GM12878 (cell line): ENCODE measurements around the gene NRXN3. TPM values are rescaled to one million over a fixed set of nuclear protein-coding genes. Genes with fewer than 3 reads are reported as not detected.

Experiments
- ATAC-seq: fragments of 200-7000 bp; cut with Tn5 transposase; 3 replicates; pipeline ENCODE4 v1.9.1; 2020; ENCODE audit warnings: mild to moderate bottlenecking, moderate library complexity
- BruUV-seq: library from RNA; stranded (reverse); fragments of 400-500 nt; replicated peaks from 2 replicates; lab custom pipeline; 2021; lab: Mats Ljungman, UMichigan
- CTCF ChIA-PET: fragments of 300-600 bp; sonication (Branson Sonifier 250); formaldehyde crosslinking; extraction: SDS; loops from one replicate; lab custom pipeline; 2021; ENCODE audit warnings: inconsistent platforms; lab: Yijun Ruan, JAX
- POLR2A ChIA-PET: fragments of 350-600 bp; formaldehyde crosslinking; extraction: SDS; loops from one replicate; lab custom pipeline; 2021; ENCODE audit warnings: inconsistent platforms; lab: Charles Lee
- RAD21 ChIA-PET: fragments of 300-600 bp; sonication (Branson Sonifier 250); formaldehyde crosslinking; loops from one replicate; lab custom pipeline; 2023; ENCODE audit warnings: antibody characterized with exemption; ENCODE audit not compliant: unreplicated experiment; lab: Charles Lee
- SMC1A ChIA-PET: fragments of 300-600 bp; sonication (Branson Sonifier 250); formaldehyde crosslinking; loops from one replicate; lab custom pipeline; 2023; ENCODE audit not compliant: unreplicated experiment, uncharacterized antibody; lab: Charles Lee
- DNase-seq: peaks from one replicate; pipeline ENCODE4 v3.0.0-alpha.2; 2011; ENCODE audit warnings: low read depth, low spot score
- FAIRE-seq: peaks from 3 replicates; lab custom pipeline; 2011; peaks lifted over from hg19 to GRCh38; lab: Jason Lieb, UNC
- H2AFZ ChIP-seq: 2 replicates; pipeline ENCODE4 v1.6.0; 2011; ENCODE audit warnings: low read depth, low read length, control low read depth; ENCODE audit not compliant: control insufficient read depth
- H3K27ac ChIP-seq: 2 replicates; pipeline ENCODE4 v1.5.1; 2011; ENCODE audit warnings: control low read depth; ENCODE audit not compliant: control insufficient read depth, insufficient read depth
- H3K27me3 ChIP-seq, 2 experiments: replicated peaks in 1 of 2; 2 replicates each; pipeline versions ENCODE4 v1.6.0 to v1.6.1; 2011; ENCODE audit warnings: low read length in 1 of 2; ENCODE audit not compliant: control insufficient read depth in 2 of 2, insufficient read depth in 2 of 2
- H3K36me3 ChIP-seq, 2 experiments: 2 replicates each; pipeline ENCODE4 v1.5.1; 2011; ENCODE audit warnings: low read length in 1 of 2; ENCODE audit not compliant: control insufficient read depth in 2 of 2, insufficient read depth in 2 of 2
- H3K4me1 ChIP-seq: 2 replicates; pipeline ENCODE4 v1.6.1; 2011; ENCODE audit warnings: mild to moderate bottlenecking, low read length, moderate library complexity, mixed read lengths; ENCODE audit not compliant: control insufficient read depth, insufficient read depth
- H3K4me2 ChIP-seq: 2 replicates; pipeline ENCODE4 v1.6.0; 2011; ENCODE audit warnings: control low read depth; ENCODE audit not compliant: control insufficient read depth, insufficient read depth
- H3K4me3 ChIP-seq: fragments of 200-600 bp; sonication (generic); 2 replicates; pipeline ENCODE4 v1.5.1; 2016
- H3K79me2 ChIP-seq: 2 replicates; pipeline ENCODE4 v1.6.0; 2011; ENCODE audit warnings: low read length; ENCODE audit not compliant: control insufficient read depth, insufficient read depth
- H3K9ac ChIP-seq: 2 replicates; pipeline ENCODE4 v1.8.0; 2011; ENCODE audit warnings: low read length, control low read depth, mixed read lengths; ENCODE audit not compliant: control insufficient read depth, insufficient read depth
- H3K9me3 ChIP-seq: replicated peaks from 3 replicates; pipeline ENCODE4 v1.5.1; 2011; ENCODE audit warnings: mild to moderate bottlenecking, low read length; ENCODE audit not compliant: control insufficient read depth, insufficient read depth
- H4K20me1 ChIP-seq: 2 replicates; pipeline ENCODE4 v1.6.0; 2011; ENCODE audit not compliant: control insufficient read depth, insufficient read depth
- BRCA1 ChIP-seq: IDR thresholded peaks from 2 replicates; pipeline ENCODE4 v1.6.1; 2011; ENCODE audit warnings: low read depth, low read length, improper control_type of control experiment
- CREM ChIP-seq: IDR thresholded peaks from 2 replicates; pipeline ENCODE4 v1.6.1; 2014; ENCODE audit warnings: antibody characterized with exemption, low read depth
- EED ChIP-seq: sonication (generic); IDR thresholded peaks from 2 replicates; pipeline ENCODE4 v1.6.1; 2016; ENCODE audit warnings: antibody characterized with exemption, low read depth
- FOS ChIP-seq: IDR thresholded peaks from 3 replicates; pipeline ENCODE4 v1.6.1; 2011; ENCODE audit warnings: borderline replicate concordance; ENCODE audit not compliant: insufficient read length; ENCODE audit errors: extremely low read depth
- FOXK2 ChIP-seq: fragments of 450-650 bp; IDR thresholded peaks from 2 replicates; pipeline ENCODE4 v1.6.1; 2017; ENCODE audit warnings: mild to moderate bottlenecking, moderate library complexity
- MEF2A ChIP-seq: IDR thresholded peaks from 2 replicates; pipeline ENCODE4 v1.6.1; 2011; ENCODE audit warnings: low read depth, mild to moderate bottlenecking, low read length, moderate library complexity; ENCODE audit not compliant: insufficient read depth
- PAX8 ChIP-seq: fragments of 450-650 bp; IDR thresholded peaks from 2 replicates; pipeline ENCODE4 v1.6.1; 2017; ENCODE audit warnings: mild to moderate bottlenecking, moderate library complexity
- SMC3 ChIP-seq: IDR thresholded peaks from 2 replicates; pipeline ENCODE4 v1.6.1; 2011; ENCODE audit warnings: low read length, improper control_type of control experiment, borderline replicate concordance
- TCF12 ChIP-seq: IDR thresholded peaks from 2 replicates; pipeline ENCODE4 v1.6.1; 2011; ENCODE audit warnings: low read depth, mild to moderate bottlenecking, low read length
- WGBS: methylation state at CpG from one replicate; pipeline ENCODE4 v1.1.6; 2016; ENCODE audit warnings: low lambda C conversion rate; ENCODE audit not compliant: insufficient replicate concordance, insufficient coverage; ENCODE audit errors: missing lambda C conversion rate; 5-methylcytosine and 5-hydroxymethylcytosine counted together
- in situ Hi-C: fragments of 300-500 bp; cut with MboI; formaldehyde crosslinking; loops from 9 replicates; pipeline ENCODE4 v1.14.3; 2018; ENCODE audit warnings: mixed read lengths
- intact Hi-C: fragments of 100-400 bp; cut with micrococcal nuclease; formaldehyde crosslinking; loops from one replicate; pipeline ENCODE4 v1.14.2; 2022; ENCODE audit not compliant: unreplicated experiment
- polyA plus RNA-seq, 11 experiments: library from polyadenylated mRNA; depleted of rRNA in 4 of 11; unstranded in 6 of 11; stranded (reverse) in 5 of 11; fragments of >200 nt; fragmentation: Nextera tagmentation in 4 of 11; fragmentation: Illumina TruSeq in 1 of 11; extraction: Ambion mirVana in 4 of 11; extraction: Trizol in 1 of 11; gene quantifications; 1 replicate in 1 of 11; 2 replicates in 10 of 11; pipeline versions ENCODE4 v1.2.1 to v1.2.3, GENCODE V29; 2011 to 2016; ENCODE audit warnings: inconsistent platforms in 2 of 11, missing spikeins in 2 of 11, low read depth in 1 of 11
- total RNA-seq, 4 experiments: library from RNA; depleted of rRNA in 3 of 4; stranded (reverse); fragments of >200 nt in 3 of 4; fragmentation: Illumina TruSeq in 1 of 4; extraction: Trizol in 1 of 4; gene quantifications; 2 replicates each; pipeline versions ENCODE4 v1.2.1 to v1.2.3, GENCODE V29; 2013 to 2021
- TF ChIP-seq, protein P1 (sequence below): fragments of 450-650 bp; IDR thresholded peaks from 2 replicates; pipeline ENCODE4 v1.6.1; 2016; ENCODE audit warnings: mild to moderate bottlenecking, moderate library complexity, borderline replicate concordance
- TF ChIP-seq, protein P2 (sequence below): fragments of 450-650 bp; IDR thresholded peaks from 2 replicates; pipeline ENCODE4 v1.6.1; 2016; ENCODE audit warnings: mild to moderate bottlenecking
- TF ChIP-seq, protein P3 (sequence below): IDR thresholded peaks from 2 replicates; pipeline ENCODE4 v1.6.1; 2011; ENCODE audit warnings: borderline replicate concordance, low read depth, mild to moderate bottlenecking, moderate library complexity, low read length; ENCODE audit not compliant: insufficient read depth, poor library complexity, severe bottlenecking

The NRXN3 gene
- total and polyA plus RNA-seq, 10 of the 15 experiments (the other 5 are each of a cell fraction or from before 2014, with no cell fraction given), result 0.52 to 3.3 (median 1.4) TPM

DNA sequence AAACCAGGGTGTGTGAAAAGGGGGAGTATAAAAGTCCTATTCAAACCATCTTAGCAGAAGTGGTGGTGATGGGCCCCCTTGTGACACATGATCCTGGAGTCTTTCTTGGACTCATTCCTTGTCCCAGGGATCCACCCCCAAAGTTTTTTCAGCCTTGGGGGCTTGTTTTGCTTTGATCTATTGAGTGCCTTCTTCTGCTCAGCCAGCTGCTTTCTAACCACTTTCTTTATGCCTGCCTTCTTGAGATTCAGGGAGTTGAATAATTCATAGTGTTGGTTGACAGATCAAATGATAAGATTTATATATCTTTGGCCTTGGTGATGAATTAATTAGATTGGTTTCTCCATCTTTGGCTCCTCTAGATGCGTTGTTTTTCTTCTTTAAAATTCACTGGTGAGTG lies 1114.4 kb downstream of the NRXN3 start:
- WGBS, result 20% methylated on average over 1 of the region's 1 CpG
- no peak overlapping the region for H3K27ac ChIP-seq
- no peaks in the 10 kb centered on the region for H4K20me1 ChIP-seq
- FAIRE-seq, result no peak
- SMC1A ChIA-PET, result no interaction called here
- H3K36me3 ChIP-seq, result no peaks in the 10 kb centered on the region
- no peaks in the 10 kb centered on the region for H3K27me3 ChIP-seq
- H3K9ac ChIP-seq, result no peak overlapping the region
- POLR2A ChIA-PET, result no interaction called here
- TF ChIP-seq MEF2A, result no peak
- TF ChIP-seq, protein P1, sequence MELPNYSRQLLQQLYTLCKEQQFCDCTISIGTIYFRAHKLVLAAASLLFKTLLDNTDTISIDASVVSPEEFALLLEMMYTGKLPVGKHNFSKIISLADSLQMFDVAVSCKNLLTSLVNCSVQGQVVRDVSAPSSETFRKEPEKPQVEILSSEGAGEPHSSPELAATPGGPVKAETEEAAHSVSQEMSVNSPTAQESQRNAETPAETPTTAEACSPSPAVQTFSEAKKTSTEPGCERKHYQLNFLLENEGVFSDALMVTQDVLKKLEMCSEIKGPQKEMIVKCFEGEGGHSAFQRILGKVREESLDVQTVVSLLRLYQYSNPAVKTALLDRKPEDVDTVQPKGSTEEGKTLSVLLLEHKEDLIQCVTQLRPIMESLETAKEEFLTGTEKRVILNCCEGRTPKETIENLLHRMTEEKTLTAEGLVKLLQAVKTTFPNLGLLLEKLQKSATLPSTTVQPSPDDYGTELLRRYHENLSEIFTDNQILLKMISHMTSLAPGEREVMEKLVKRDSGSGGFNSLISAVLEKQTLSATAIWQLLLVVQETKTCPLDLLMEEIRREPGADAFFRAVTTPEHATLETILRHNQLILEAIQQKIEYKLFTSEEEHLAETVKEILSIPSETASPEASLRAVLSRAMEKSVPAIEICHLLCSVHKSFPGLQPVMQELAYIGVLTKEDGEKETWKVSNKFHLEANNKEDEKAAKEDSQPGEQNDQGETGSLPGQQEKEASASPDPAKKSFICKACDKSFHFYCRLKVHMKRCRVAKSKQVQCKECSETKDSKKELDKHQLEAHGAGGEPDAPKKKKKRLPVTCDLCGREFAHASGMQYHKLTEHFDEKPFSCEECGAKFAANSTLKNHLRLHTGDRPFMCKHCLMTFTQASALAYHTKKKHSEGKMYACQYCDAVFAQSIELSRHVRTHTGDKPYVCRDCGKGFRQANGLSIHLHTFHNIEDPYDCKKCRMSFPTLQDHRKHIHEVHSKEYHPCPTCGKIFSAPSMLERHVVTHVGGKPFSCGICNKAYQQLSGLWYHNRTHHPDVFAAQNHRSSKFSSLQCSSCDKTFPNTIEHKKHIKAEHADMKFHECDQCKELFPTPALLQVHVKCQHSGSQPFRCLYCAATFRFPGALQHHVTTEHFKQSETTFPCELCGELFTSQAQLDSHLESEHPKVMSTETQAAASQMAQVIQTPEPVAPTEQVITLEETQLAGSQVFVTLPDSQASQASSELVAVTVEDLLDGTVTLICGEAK, result no peak
- TF ChIP-seq TCF12, result no peak
- TF ChIP-seq PAX8, result no peak
- no peaks in the 10 kb centered on the region for H3K4me1 ChIP-seq
- no peak overlapping the region for H2AFZ ChIP-seq
- BruUV-seq, result no TSS peak
- DNase-seq, result no peak
- in situ Hi-C loops (no loop called here), intact Hi-C loops (no loop called here)
- CTCF ChIA-PET, result no interaction called here
- RAD21 ChIA-PET, result no interaction called here
- H3K4me3 ChIP-seq, result no peak overlapping the region
- no peaks in the 10 kb centered on the region for H3K79me2 ChIP-seq
- H3K9me3 ChIP-seq, result no peaks in the 10 kb centered on the region
- no peak for ATAC-seq
- H3K4me2 ChIP-seq, result no peak overlapping the region

DNA sequence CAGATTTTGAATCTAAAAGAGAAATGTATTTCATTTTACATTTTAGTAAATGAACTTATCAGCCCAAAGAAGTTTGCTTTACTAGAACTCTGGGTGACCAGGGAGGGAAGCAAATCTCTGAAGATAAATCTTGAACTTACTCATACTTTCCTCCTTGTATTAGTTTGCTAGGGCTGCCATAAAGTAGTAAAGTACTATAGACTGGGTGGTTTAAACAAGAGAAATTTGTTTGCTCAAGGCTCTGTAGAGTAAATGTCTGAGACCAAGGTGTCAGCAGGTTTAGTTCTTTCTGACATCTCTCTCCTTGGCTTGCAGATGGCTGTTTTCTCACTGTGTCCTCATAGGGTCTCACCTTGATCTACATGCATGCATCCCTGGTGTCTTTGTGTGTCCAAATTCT lies 1115.1 kb downstream of the NRXN3 start:
- intact Hi-C loops, result no loop called here
- no peak for ATAC-seq
- POLR2A ChIA-PET, result no interaction called here
- TF ChIP-seq SMC3 (no peak), CREM (no peak), BRCA1 (no peak), FOS (no peak), EED (no peak), FOXK2 (no peak)
- TF ChIP-seq, protein P2, sequence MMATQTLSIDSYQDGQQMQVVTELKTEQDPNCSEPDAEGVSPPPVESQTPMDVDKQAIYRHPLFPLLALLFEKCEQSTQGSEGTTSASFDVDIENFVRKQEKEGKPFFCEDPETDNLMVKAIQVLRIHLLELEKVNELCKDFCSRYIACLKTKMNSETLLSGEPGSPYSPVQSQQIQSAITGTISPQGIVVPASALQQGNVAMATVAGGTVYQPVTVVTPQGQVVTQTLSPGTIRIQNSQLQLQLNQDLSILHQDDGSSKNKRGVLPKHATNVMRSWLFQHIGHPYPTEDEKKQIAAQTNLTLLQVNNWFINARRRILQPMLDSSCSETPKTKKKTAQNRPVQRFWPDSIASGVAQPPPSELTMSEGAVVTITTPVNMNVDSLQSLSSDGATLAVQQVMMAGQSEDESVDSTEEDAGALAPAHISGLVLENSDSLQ, result no peak
- TF ChIP-seq, protein P3, sequence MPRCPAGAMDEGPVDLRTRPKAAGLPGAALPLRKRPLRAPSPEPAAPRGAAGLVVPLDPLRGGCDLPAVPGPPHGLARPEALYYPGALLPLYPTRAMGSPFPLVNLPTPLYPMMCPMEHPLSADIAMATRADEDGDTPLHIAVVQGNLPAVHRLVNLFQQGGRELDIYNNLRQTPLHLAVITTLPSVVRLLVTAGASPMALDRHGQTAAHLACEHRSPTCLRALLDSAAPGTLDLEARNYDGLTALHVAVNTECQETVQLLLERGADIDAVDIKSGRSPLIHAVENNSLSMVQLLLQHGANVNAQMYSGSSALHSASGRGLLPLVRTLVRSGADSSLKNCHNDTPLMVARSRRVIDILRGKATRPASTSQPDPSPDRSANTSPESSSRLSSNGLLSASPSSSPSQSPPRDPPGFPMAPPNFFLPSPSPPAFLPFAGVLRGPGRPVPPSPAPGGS, result no peak

More for the DNA sequence above, 1115.1 kb downstream of the NRXN3 start:
- H3K4me3 ChIP-seq, result no peak overlapping the region
- DNase-seq (no peak), FAIRE-seq (no peak)
- no peaks in the 10 kb centered on the region for H3K79me2 ChIP-seq
- ChIA-PET SMC1A (no interaction called here), CTCF (no interaction called here), RAD21 (no interaction called here)
- no peaks in the 10 kb centered on the region for H3K27me3 ChIP-seq
- no peaks in the 10 kb centered on the region for H3K9me3 ChIP-seq
- H3K27ac ChIP-seq, result no peak overlapping the region
- no peaks in the 10 kb centered on the region for H3K4me1 ChIP-seq
- no peak overlapping the region for H3K9ac ChIP-seq
- BruUV-seq, result no TSS peak
- no peaks in the 10 kb centered on the region for H3K36me3 ChIP-seq
- H4K20me1 ChIP-seq, result no peaks in the 10 kb centered on the region
- in situ Hi-C loops, result no loop called here
- no peak overlapping the region for H3K4me2 ChIP-seq
- no peak overlapping the region for H2AFZ ChIP-seq
